Endodermal cell (in vitro differentiated cells): ENCODE measurements around the gene OR52A5. TPM values are rescaled to one million over a fixed set of nuclear protein-coding genes. Genes with fewer than 3 reads are reported as not detected.

ENCODE experiments used
- DNase-seq: peaks from one replicate; pipeline ENCODE4 v3.0.0-alpha.2; 2017
- H3K27ac ChIP-seq: 2 replicates; pipeline ENCODE4 v1.5.1; 2013; ENCODE audit warnings: mild to moderate bottlenecking, low read depth, low read length, moderate library complexity
- H3K27me3 ChIP-seq: 2 replicates; pipeline ENCODE4 v1.6.1; 2013; ENCODE audit warnings: mild to moderate bottlenecking, low read length, moderate library complexity; ENCODE audit not compliant: insufficient read depth, control insufficient read depth, poor library complexity, severe bottlenecking
- H3K36me3 ChIP-seq: 2 replicates; pipeline ENCODE4 v1.7.0; 2013; ENCODE audit warnings: mild to moderate bottlenecking, low read length, moderate library complexity; ENCODE audit not compliant: control insufficient read depth, insufficient read depth
- H3K4me1 ChIP-seq: one replicate; pipeline ENCODE4 v1.7.0; 2013; ENCODE audit warnings: low read length; ENCODE audit not compliant: control insufficient read depth, insufficient read depth
- H3K4me3 ChIP-seq: 2 replicates; pipeline ENCODE4 v1.5.1; 2013; ENCODE audit warnings: mild to moderate bottlenecking, low read length, moderate library complexity
- H3K9ac ChIP-seq: 2 replicates; pipeline ENCODE4 v1.6.1; 2013; ENCODE audit warnings: mild to moderate bottlenecking, low read length, moderate library complexity; ENCODE audit not compliant: poor library complexity, severe bottlenecking; ENCODE audit errors: extremely low read depth
- H3K9me3 ChIP-seq: 2 replicates; pipeline ENCODE4 v1.6.1; 2013; ENCODE audit warnings: mild to moderate bottlenecking, low read length, moderate library complexity; ENCODE audit not compliant: control insufficient read depth
- H3K27ac Mint-ChIP-seq: 2 replicates; pipeline ENCODE4 v1.8.0; 2020; ENCODE audit warnings: mixed read lengths
- H3K27me3 Mint-ChIP-seq: 2 replicates; pipeline ENCODE4 v1.8.0; 2021; ENCODE audit warnings: mild to moderate bottlenecking, mixed read lengths; ENCODE audit not compliant: insufficient read depth
- H3K36me3 Mint-ChIP-seq: 2 replicates; pipeline ENCODE4 v1.8.0; 2020; ENCODE audit warnings: low read depth, mixed read lengths
- H3K4me1 Mint-ChIP-seq: 2 replicates; pipeline ENCODE4 v1.8.0; 2020; ENCODE audit warnings: mixed read lengths
- H3K4me3 Mint-ChIP-seq: 2 replicates; pipeline ENCODE4 v1.8.0; 2020; ENCODE audit warnings: mild to moderate bottlenecking, moderate library complexity, mixed read lengths
- H3K9me3 Mint-ChIP-seq: 2 replicates; pipeline ENCODE4 v1.8.0; 2020; ENCODE audit warnings: mild to moderate bottlenecking, mixed read lengths
- WGBS, 2 experiments: methylation state at CpG; one replicate each; pipeline versions ENCODE4 v1.1.5 to v1.1.7; 2013; ENCODE audit warnings: missing lambda C conversion rate in 2 of 2, mixed read lengths in 1 of 2; ENCODE audit not compliant: insufficient coverage in 1 of 2, insufficient read length in 1 of 2; 5-methylcytosine and 5-hydroxymethylcytosine counted together
- total RNA-seq, 2 donors: library from RNA; stranded (reverse); fragmentation: NEBNext Ultra II Directional in 1 of 2; extraction: Animal tissue kit (Norgen Biotek cat#: 25700) in 1 of 2; gene quantifications; 2 replicates in 1 of 2; 3 replicates in 1 of 2; pipeline ENCODE4 v1.2.1, GENCODE V29; 2021
- TF ChIP-seq, protein P1 (sequence below): fragments of 200-600 bp; sonication (generic); conservative IDR thresholded peaks from 2 replicates; pipeline ENCODE4 v1.5.0; 2021; ENCODE audit warnings: antibody characterized with exemption, mild to moderate bottlenecking

Gene OR52A5
- total RNA-seq, 2 donors from 2014 or later = 0.13 to 0.15 TPM

DNA sequence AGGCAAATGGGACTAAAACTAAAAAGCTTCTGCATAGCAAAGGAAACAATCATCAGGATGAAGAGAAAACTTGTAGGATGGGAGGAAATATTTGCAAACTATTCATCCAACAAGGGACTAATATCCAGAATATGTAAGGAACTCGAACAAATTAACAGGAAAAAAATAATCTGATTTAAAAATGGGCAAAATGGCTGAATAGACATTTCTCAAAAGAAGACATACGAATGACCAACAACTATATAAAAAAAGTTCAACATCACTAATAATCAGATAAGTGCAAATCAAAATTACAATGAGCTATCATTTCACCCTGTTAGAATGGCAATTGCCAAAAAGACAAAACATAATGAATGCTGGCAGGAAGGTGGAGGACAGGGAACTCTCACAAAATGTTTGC lies 56.8 kb downstream of the OR52A5 start:
- H3K36me3 Mint-ChIP-seq = no peaks in the 10 kb centered on the region
- Histone ChIP-seq H3K4me3 (no peak overlapping the region), H3K9me3 (no peaks in the 10 kb centered on the region), H3K27ac (no peak overlapping the region), H3K4me1 (no peaks in the 10 kb centered on the region), H3K36me3 (no peaks in the 10 kb centered on the region), H3K9ac (no peak overlapping the region), H3K27me3 (no peaks in the 10 kb centered on the region)
- no peak overlapping the region for H3K4me3 Mint-ChIP-seq
- TF ChIP-seq, protein P1, sequence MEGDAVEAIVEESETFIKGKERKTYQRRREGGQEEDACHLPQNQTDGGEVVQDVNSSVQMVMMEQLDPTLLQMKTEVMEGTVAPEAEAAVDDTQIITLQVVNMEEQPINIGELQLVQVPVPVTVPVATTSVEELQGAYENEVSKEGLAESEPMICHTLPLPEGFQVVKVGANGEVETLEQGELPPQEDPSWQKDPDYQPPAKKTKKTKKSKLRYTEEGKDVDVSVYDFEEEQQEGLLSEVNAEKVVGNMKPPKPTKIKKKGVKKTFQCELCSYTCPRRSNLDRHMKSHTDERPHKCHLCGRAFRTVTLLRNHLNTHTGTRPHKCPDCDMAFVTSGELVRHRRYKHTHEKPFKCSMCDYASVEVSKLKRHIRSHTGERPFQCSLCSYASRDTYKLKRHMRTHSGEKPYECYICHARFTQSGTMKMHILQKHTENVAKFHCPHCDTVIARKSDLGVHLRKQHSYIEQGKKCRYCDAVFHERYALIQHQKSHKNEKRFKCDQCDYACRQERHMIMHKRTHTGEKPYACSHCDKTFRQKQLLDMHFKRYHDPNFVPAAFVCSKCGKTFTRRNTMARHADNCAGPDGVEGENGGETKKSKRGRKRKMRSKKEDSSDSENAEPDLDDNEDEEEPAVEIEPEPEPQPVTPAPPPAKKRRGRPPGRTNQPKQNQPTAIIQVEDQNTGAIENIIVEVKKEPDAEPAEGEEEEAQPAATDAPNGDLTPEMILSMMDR = no peak
- DNase-seq = no peak
- H3K27me3 Mint-ChIP-seq = no peaks in the 10 kb centered on the region
- H3K9me3 Mint-ChIP-seq = no peaks in the 10 kb centered on the region
- H3K27ac Mint-ChIP-seq = no peak overlapping the region
- no peaks in the 10 kb centered on the region for H3K4me1 Mint-ChIP-seq
- WGBS, 2 experiments = 90% methylated on average over 2 of the region's 2 CpGs; no CpG with 5 or more reads in 1 of the 2 experiments

Other genes with a start within 250 kb of the OR52A5 start
- not detected for gene OR51A7, start 234.6 kb downstream of the OR52A5 start, total RNA-seq
- gene OR51G2, start 219.0 kb downstream of the OR52A5 start, total RNA-seq = not detected
- not detected for gene OR51G1, start 214.0 kb downstream of the OR52A5 start, total RNA-seq
- gene OR51A4, start 190.8 kb downstream of the OR52A5 start, total RNA-seq = not detected
- gene OR51A2, start 182.6 kb downstream of the OR52A5 start, total RNA-seq = not detected
- not detected for gene OR51L1, start 143.5 kb downstream of the OR52A5 start, total RNA-seq
- gene OR52J3, start 91.8 kb downstream of the OR52A5 start, total RNA-seq = not detected
- gene OR52E2, start 78.7 kb downstream of the OR52A5 start, total RNA-seq = not detected
- not detected for gene OR52E1, start 68.8 kb downstream of the OR52A5 start, total RNA-seq
- 10 to 100 TPM in 1 of 2 donors, 1 to 10 TPM in 1; 2.5 to 14.3 TPM for gene OR52A1, start 16.4 kb upstream of the OR52A5 start, total RNA-seq
- not detected for gene OR51V1, start 62.3 kb upstream of the OR52A5 start, total RNA-seq
- gene HBB, start 88.7 kb upstream of the OR52A5 start, total RNA-seq = not detected
- not detected for gene HBD, start 96.1 kb upstream of the OR52A5 start, total RNA-seq
- gene HBG1, start 111.5 kb upstream of the OR52A5 start, total RNA-seq = not detected
- gene HBG2, start 116.4 kb upstream of the OR52A5 start, total RNA-seq = under 1 TPM; 0.59 to 0.62 TPM
- 1 to 10 TPM in 1 of 2 donors, under 1 TPM in 1; 0.81 to 6.1 TPM for gene HBE1, start 131.6 kb upstream of the OR52A5 start, total RNA-seq
- not detected for gene OR51B4, start 163.6 kb upstream of the OR52A5 start, total RNA-seq
- gene OR51B2, start 185.9 kb upstream of the OR52A5 start, total RNA-seq = under 1 TPM in 1 of 2 donors, not detected in 1; 0.51 TPM
- gene OR51B5, start 205.2 kb upstream of the OR52A5 start, total RNA-seq = 1 to 10 TPM in 1 of 2 donors, under 1 TPM in 1; 0.93 to 1.8 TPM
- under 1 TPM in 1 of 2 donors, not detected in 1; 0.29 TPM for gene OR51B6, start 213.2 kb upstream of the OR52A5 start, total RNA-seq
- gene OR51M1, start 245.5 kb upstream of the OR52A5 start, total RNA-seq = 1 to 10 TPM in 1 of 2 donors, under 1 TPM in 1; 0.55 to 1.1 TPM